Neural cell (in vitro differentiated cells): Measurements from ENCODE around the gene TMEM273.

ENCODE experiments used
- EP300 ChIP-seq: fragments of 450-650 bp; conservative IDR thresholded peaks from 2 replicates; pipeline ENCODE4 v1.6.1; 2014; ENCODE audit warnings: antibody characterized with exemption, mild to moderate bottlenecking, moderate library complexity; ENCODE audit not compliant: poor library complexity, severe bottlenecking
- POLR2AphosphoS5 ChIP-seq: IDR thresholded peaks from 2 replicates; pipeline ENCODE4 v1.6.1; 2012
- TAF1 ChIP-seq: IDR thresholded peaks from 2 replicates; pipeline ENCODE4 v1.6.1; 2012; ENCODE audit warnings: low read depth
- TF ChIP-seq, protein P1 (sequence below): fragments of 450-650 bp; IDR thresholded peaks from 2 replicates; pipeline ENCODE4 v1.5.1; 2014; ENCODE audit warnings: antibody characterized with exemption, mild to moderate bottlenecking, moderate library complexity; ENCODE audit not compliant: poor library complexity, severe bottlenecking

DNA sequence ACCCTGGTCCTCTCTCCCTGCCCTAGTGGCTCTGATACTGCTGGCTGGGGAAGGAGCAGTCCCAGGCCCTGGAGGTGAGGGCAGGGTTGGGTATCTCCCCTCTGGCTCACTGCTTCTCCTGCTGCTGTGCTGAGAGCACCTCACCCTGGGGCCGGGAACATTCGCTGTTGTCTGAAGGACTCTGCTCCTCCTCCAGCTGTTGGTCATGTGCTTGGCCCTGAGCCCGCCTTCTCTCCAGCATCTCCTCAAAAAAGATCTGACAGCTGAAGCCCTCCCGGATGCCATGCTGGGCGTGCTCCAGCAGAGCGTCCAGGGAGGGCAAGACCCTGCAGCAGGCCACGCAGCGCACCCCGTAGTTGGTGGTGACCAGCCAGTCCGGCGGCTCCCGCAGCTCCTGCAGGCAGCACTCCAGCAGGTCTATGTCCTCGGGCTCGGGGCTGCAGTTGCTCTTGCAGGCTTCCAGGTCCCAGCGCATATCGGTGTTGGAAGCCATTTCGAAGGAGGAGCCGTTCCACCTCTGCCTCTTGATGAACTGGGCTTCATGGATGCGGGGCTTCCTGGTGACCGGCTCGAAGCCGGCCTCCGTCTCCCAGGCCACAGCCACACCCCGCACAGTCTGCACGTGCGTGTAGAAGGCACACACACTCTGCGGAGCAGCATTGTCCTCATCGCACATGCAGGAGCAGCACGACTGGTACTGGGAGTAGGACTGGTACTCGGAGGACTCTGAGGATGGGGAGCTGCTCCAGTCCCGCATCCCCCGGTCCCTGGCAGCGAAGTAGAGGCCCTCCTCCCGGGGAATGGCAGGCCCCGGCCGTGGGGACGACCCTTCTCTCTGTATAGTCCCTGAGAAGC is 56.5 kb downstream of the TMEM273 start:
- TF ChIP-seq, protein P1, sequence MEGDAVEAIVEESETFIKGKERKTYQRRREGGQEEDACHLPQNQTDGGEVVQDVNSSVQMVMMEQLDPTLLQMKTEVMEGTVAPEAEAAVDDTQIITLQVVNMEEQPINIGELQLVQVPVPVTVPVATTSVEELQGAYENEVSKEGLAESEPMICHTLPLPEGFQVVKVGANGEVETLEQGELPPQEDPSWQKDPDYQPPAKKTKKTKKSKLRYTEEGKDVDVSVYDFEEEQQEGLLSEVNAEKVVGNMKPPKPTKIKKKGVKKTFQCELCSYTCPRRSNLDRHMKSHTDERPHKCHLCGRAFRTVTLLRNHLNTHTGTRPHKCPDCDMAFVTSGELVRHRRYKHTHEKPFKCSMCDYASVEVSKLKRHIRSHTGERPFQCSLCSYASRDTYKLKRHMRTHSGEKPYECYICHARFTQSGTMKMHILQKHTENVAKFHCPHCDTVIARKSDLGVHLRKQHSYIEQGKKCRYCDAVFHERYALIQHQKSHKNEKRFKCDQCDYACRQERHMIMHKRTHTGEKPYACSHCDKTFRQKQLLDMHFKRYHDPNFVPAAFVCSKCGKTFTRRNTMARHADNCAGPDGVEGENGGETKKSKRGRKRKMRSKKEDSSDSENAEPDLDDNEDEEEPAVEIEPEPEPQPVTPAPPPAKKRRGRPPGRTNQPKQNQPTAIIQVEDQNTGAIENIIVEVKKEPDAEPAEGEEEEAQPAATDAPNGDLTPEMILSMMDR: no peak
- TF ChIP-seq TAF1 (no peak), POLR2AphosphoS5 (no peak), EP300 (no peak)
